Mesothelial cell of epicardium (in vitro differentiated cells): Measurements from ENCODE around the gene B3GALT6. TPM values are rescaled to one million over a fixed set of nuclear protein-coding genes. Genes with fewer than 3 reads are reported as not detected.

Experiments used
- DNase-seq, 2 experiments: peaks; one replicate each; pipeline ENCODE4 v3.0.0; 2021; ENCODE audit warnings: low spot score in 2 of 2; ENCODE audit not compliant: unreplicated experiment in 2 of 2
- H3K27ac Mint-ChIP-seq: 2 replicates; pipeline ENCODE4 v1.8.0; 2021; ENCODE audit warnings: mixed read lengths
- H3K27me3 Mint-ChIP-seq: 2 replicates; pipeline ENCODE4 v1.8.0; 2021; ENCODE audit warnings: low read depth, mixed read lengths
- H3K36me3 Mint-ChIP-seq: 2 replicates; pipeline ENCODE4 v1.8.0; 2021; ENCODE audit warnings: mixed read lengths
- H3K4me1 Mint-ChIP-seq: 2 replicates; pipeline ENCODE4 v1.8.0; 2021; ENCODE audit warnings: mixed read lengths
- H3K4me3 Mint-ChIP-seq: 2 replicates; pipeline ENCODE4 v1.8.0; 2021; ENCODE audit warnings: mild to moderate bottlenecking, moderate library complexity, mixed read lengths
- H3K9me3 Mint-ChIP-seq: 2 replicates; pipeline ENCODE4 v1.8.0; 2021; ENCODE audit warnings: mixed read lengths
- total RNA-seq: library from RNA; stranded (reverse); gene quantifications from 3 replicates; pipeline ENCODE4 v1.2.1, GENCODE V29; 2021
- TF ChIP-seq, protein P1 (sequence below): fragments of 200-600 bp; sonication (generic); IDR thresholded peaks from one replicate; pipeline ENCODE4 v1.5.0; 2021; ENCODE audit warnings: antibody characterized with exemption; ENCODE audit not compliant: unreplicated experiment

Gene B3GALT6
- total RNA-seq, 1 donor from 2014 or later, result 34.1 TPM

GRCh38 chr1:1239227-1239613 is 7.2 kb downstream of the B3GALT6 start:
- H3K36me3 Mint-ChIP-seq, result peaks cover 7% of the 10 kb centered on the region
- H3K9me3 Mint-ChIP-seq, result no peaks in the 10 kb centered on the region
- H3K4me1 Mint-ChIP-seq, result peaks cover 10% of the 10 kb centered on the region
- no peak for DNase-seq
- no peak overlapping the region for H3K4me3 Mint-ChIP-seq
- H3K27me3 Mint-ChIP-seq, result no peaks in the 10 kb centered on the region
- H3K27ac Mint-ChIP-seq, result no peak overlapping the region
- TF ChIP-seq, protein P1, sequence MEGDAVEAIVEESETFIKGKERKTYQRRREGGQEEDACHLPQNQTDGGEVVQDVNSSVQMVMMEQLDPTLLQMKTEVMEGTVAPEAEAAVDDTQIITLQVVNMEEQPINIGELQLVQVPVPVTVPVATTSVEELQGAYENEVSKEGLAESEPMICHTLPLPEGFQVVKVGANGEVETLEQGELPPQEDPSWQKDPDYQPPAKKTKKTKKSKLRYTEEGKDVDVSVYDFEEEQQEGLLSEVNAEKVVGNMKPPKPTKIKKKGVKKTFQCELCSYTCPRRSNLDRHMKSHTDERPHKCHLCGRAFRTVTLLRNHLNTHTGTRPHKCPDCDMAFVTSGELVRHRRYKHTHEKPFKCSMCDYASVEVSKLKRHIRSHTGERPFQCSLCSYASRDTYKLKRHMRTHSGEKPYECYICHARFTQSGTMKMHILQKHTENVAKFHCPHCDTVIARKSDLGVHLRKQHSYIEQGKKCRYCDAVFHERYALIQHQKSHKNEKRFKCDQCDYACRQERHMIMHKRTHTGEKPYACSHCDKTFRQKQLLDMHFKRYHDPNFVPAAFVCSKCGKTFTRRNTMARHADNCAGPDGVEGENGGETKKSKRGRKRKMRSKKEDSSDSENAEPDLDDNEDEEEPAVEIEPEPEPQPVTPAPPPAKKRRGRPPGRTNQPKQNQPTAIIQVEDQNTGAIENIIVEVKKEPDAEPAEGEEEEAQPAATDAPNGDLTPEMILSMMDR, result no peak

GRCh38 chr1:1239614-1240347 is 7.7 kb downstream of the B3GALT6 start:
- DNase-seq, result no peak
- Mint-ChIP-seq H3K4me3 (no peak overlapping the region), H3K27me3 (no peaks in the 10 kb centered on the region), H3K9me3 (no peaks in the 10 kb centered on the region), H3K36me3 (peaks cover 2% of the 10 kb centered on the region), H3K27ac (no peak overlapping the region), H3K4me1 (peaks cover 5% of the 10 kb centered on the region)
- TF ChIP-seq, protein P1, result no peak

DNA sequence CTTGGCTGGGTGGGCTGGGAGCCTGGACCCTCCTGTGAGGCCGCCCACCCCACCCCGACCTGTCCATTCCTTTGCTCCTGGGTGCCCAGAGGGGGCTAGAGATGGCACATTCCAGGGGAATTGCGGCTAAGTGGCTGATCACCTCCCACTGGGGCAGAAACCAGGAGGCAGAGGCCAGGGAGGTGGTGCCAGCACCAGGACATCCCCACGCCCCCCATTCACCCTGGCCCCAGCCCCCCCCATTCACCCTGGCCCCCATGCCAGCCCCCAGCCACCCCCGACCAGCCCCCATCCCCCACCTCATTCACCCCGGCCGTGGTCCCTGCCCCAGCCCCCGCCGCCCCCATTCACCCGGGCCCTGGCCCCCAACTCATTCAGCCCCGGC is 8.3 kb downstream of the B3GALT6 start:
- no peak overlapping the region for H3K27ac Mint-ChIP-seq
- H3K36me3 Mint-ChIP-seq, result no peaks in the 10 kb centered on the region

GRCh38 chr1:1240822-1241587 is 9.0 kb downstream of the B3GALT6 start:
- Mint-ChIP-seq H3K9me3 (no peaks in the 10 kb centered on the region), H3K27ac (no peak overlapping the region), H3K4me3 (no peak overlapping the region), H3K4me1 (peaks cover 5% of the 10 kb centered on the region), H3K27me3 (peaks cover 2% of the 10 kb centered on the region), H3K36me3 (no peaks in the 10 kb centered on the region)
- DNase-seq, result no peak
- TF ChIP-seq, protein P1, result no peak

More for the DNA sequence above, 8.3 kb downstream of the B3GALT6 start:
- Mint-ChIP-seq H3K4me1 (peaks cover 5% of the 10 kb centered on the region), H3K4me3 (no peak overlapping the region), H3K27me3 (no peaks in the 10 kb centered on the region), H3K9me3 (no peaks in the 10 kb centered on the region)
- no peak for DNase-seq
- TF ChIP-seq, protein P1, result no peak

- no peak for DNase-seq
- no peaks in the 10 kb centered on the region for H3K9me3 Mint-ChIP-seq
- TF ChIP-seq, protein P1, result no peak
- peaks cover 5% of the 10 kb centered on the region for H3K4me1 Mint-ChIP-seq
- no peak overlapping the region for H3K27ac Mint-ChIP-seq
- H3K27me3 Mint-ChIP-seq, result peaks cover 2% of the 10 kb centered on the region
- no peak overlapping the region for H3K4me3 Mint-ChIP-seq
- H3K36me3 Mint-ChIP-seq, result no peaks in the 10 kb centered on the region
Measured at GRCh38 chr1:1241588-1242219, 9.7 kb downstream of the B3GALT6 start.
